ENCODE data around the gene MEGF11.

The MEGF11 gene

GRCh38 chr15:65940618-65940909 is 313.0 kb downstream of the MEGF11 start:
- no peak overlapping the region for H3K4me2 ChIP-seq (ENCODE audit: low read length)
- no peak overlapping the region for H3K56ac ChIP-seq (ENCODE audit: low read length)
- H4K8ac ChIP-seq (ENCODE audit: low read depth, low read length): no peak overlapping the region
- H3K4ac ChIP-seq (ENCODE audit: low read depth, low read length): no peak overlapping the region
- H2BK5ac ChIP-seq (ENCODE audit: low read length): no peak overlapping the region
- no peak overlapping the region for H4K5ac ChIP-seq (ENCODE audit: low read length)
- H3K4me1 ChIP-seq (ENCODE audit: control insufficient read depth, low read depth, low read length): no peaks in the 10 kb centered on the region
- H3K18ac ChIP-seq (ENCODE audit: low read length): no peak overlapping the region
- no peak overlapping the region for H3K27ac ChIP-seq (ENCODE audit: low read depth, low read length)
- no peaks in the 10 kb centered on the region for H3K27me3 ChIP-seq (ENCODE audit: insufficient read depth, low read length, poor library complexity)
- H2AK5ac ChIP-seq (ENCODE audit: low read length): no peak overlapping the region
- H2BK120ac ChIP-seq (ENCODE audit: low read depth, low read length): no peak overlapping the region
- H3K36me3 ChIP-seq (ENCODE audit: control insufficient read depth, insufficient read depth, low read length): no peaks in the 10 kb centered on the region
- no peak overlapping the region for H3K9ac ChIP-seq (ENCODE audit: low read length)
- H3K4me3 ChIP-seq (ENCODE audit: low read length): no peak overlapping the region
- no peaks in the 10 kb centered on the region for H3K79me1 ChIP-seq (ENCODE audit: low read length)
- H3K79me2 ChIP-seq (ENCODE audit: control insufficient read depth, insufficient read depth, low read length): no peaks in the 10 kb centered on the region
- no peak for DNase-seq
- H3K23ac ChIP-seq (ENCODE audit: low read length): no peak overlapping the region
- no peak overlapping the region for H2BK15ac ChIP-seq (replicated peaks; ENCODE audit: low read depth)

- no peak overlapping the region for H3K4me3 ChIP-seq (ENCODE audit: low read length)
- no peak for DNase-seq
- H2BK5ac ChIP-seq (ENCODE audit: low read length): no peak overlapping the region
Measured at GRCh38 chr15:65939901-65940617, 313.5 kb downstream of the MEGF11 start.

GRCh38 chr15:65938604-65939003 is 314.9 kb downstream of the MEGF11 start:
- Histone ChIP-seq H4K5ac (ENCODE audit: low read length) (no peak overlapping the region), H3K79me2 (ENCODE audit: control insufficient read depth, insufficient read depth, low read length) (no peaks in the 10 kb centered on the region), H3K27me3 (ENCODE audit: insufficient read depth, low read length, poor library complexity) (no peaks in the 10 kb centered on the region), H2BK15ac (replicated peaks; ENCODE audit: low read depth) (no peak overlapping the region), H3K9ac (ENCODE audit: low read length) (no peak overlapping the region), H3K4ac (ENCODE audit: low read depth, low read length) (no peak overlapping the region), H3K36me3 (ENCODE audit: control insufficient read depth, insufficient read depth, low read length) (no peaks in the 10 kb centered on the region), H2BK5ac (ENCODE audit: low read length) (no peak overlapping the region), H2BK120ac (ENCODE audit: low read depth, low read length) (no peak overlapping the region), H3K79me1 (ENCODE audit: low read length) (no peaks in the 10 kb centered on the region), H3K56ac (ENCODE audit: low read length) (no peak overlapping the region), H2AK5ac (ENCODE audit: low read length) (no peak overlapping the region), H4K8ac (ENCODE audit: low read depth, low read length) (no peak overlapping the region), H3K23ac (ENCODE audit: low read length) (no peak overlapping the region), H3K18ac (ENCODE audit: low read length) (no peak overlapping the region), H3K4me1 (ENCODE audit: control insufficient read depth, low read depth, low read length) (no peaks in the 10 kb centered on the region), H3K27ac (ENCODE audit: low read depth, low read length) (no peak overlapping the region), H3K4me2 (ENCODE audit: low read length) (no peak overlapping the region), H3K4me3 (ENCODE audit: low read length) (no peak overlapping the region)
- WGBS (ENCODE audit: extremely low coverage, insufficient coverage, low lambda C conversion rate): no CpG with 5 or more reads among the region's 4 CpGs
- DNase-seq: no peak

More at GRCh38 chr15:65939901-65940617, 313.5 kb downstream of the MEGF11 start:
- no peak overlapping the region for H3K18ac ChIP-seq (ENCODE audit: low read length)
- H3K4ac ChIP-seq (ENCODE audit: low read depth, low read length): no peak overlapping the region
- no peaks in the 10 kb centered on the region for H3K79me2 ChIP-seq (ENCODE audit: control insufficient read depth, insufficient read depth, low read length)
- H4K5ac ChIP-seq (ENCODE audit: low read length): no peak overlapping the region
- no peak overlapping the region for H2BK120ac ChIP-seq (ENCODE audit: low read depth, low read length)
- H3K56ac ChIP-seq (ENCODE audit: low read length): no peak overlapping the region
- no peaks in the 10 kb centered on the region for H3K27me3 ChIP-seq (ENCODE audit: insufficient read depth, low read length, poor library complexity)
- no peak overlapping the region for H3K9ac ChIP-seq (ENCODE audit: low read length)
- no peak overlapping the region for H3K27ac ChIP-seq (ENCODE audit: low read depth, low read length)
- H3K4me2 ChIP-seq (ENCODE audit: low read length): no peak overlapping the region
- H2AK5ac ChIP-seq (ENCODE audit: low read length): no peak overlapping the region
- H3K4me1 ChIP-seq (ENCODE audit: control insufficient read depth, low read depth, low read length): no peaks in the 10 kb centered on the region
- H3K23ac ChIP-seq (ENCODE audit: low read length): no peak overlapping the region
- H2BK15ac ChIP-seq (replicated peaks; ENCODE audit: low read depth): no peak overlapping the region
- no peaks in the 10 kb centered on the region for H3K79me1 ChIP-seq (ENCODE audit: low read length)
- no CpG with 5 or more reads among the region's 10 CpGs for WGBS (ENCODE audit: extremely low coverage, insufficient coverage, low lambda C conversion rate)
- H4K8ac ChIP-seq (ENCODE audit: low read depth, low read length): no peak overlapping the region
- no peaks in the 10 kb centered on the region for H3K36me3 ChIP-seq (ENCODE audit: control insufficient read depth, insufficient read depth, low read length)

GRCh38 chr15:65937476-65937875 is 316.1 kb downstream of the MEGF11 start:
- no peak overlapping the region for H3K23ac ChIP-seq (ENCODE audit: low read length)
- H3K4me2 ChIP-seq (ENCODE audit: low read length): no peak overlapping the region
- WGBS (ENCODE audit: extremely low coverage, insufficient coverage, low lambda C conversion rate): no CpG with 5 or more reads among the region's 1 CpG
- no peak overlapping the region for H3K27ac ChIP-seq (ENCODE audit: low read depth, low read length)
- no peak overlapping the region for H4K8ac ChIP-seq (ENCODE audit: low read depth, low read length)
- no peaks in the 10 kb centered on the region for H3K4me1 ChIP-seq (ENCODE audit: control insufficient read depth, low read depth, low read length)
- H2BK15ac ChIP-seq (replicated peaks; ENCODE audit: low read depth): no peak overlapping the region
- no peak overlapping the region for H2AK5ac ChIP-seq (ENCODE audit: low read length)
- H3K4me3 ChIP-seq (ENCODE audit: low read length): no peak overlapping the region
- H2BK120ac ChIP-seq (ENCODE audit: low read depth, low read length): no peak overlapping the region
- H3K4ac ChIP-seq (ENCODE audit: low read depth, low read length): no peak overlapping the region
- H3K18ac ChIP-seq (ENCODE audit: low read length): no peak overlapping the region
- DNase-seq: no peak
- H3K56ac ChIP-seq (ENCODE audit: low read length): no peak overlapping the region
- no peak overlapping the region for H3K9ac ChIP-seq (ENCODE audit: low read length)
- no peak overlapping the region for H2BK5ac ChIP-seq (ENCODE audit: low read length)
- no peak overlapping the region for H4K5ac ChIP-seq (ENCODE audit: low read length)
- no peaks in the 10 kb centered on the region for H3K27me3 ChIP-seq (ENCODE audit: insufficient read depth, low read length, poor library complexity)
- no peaks in the 10 kb centered on the region for H3K36me3 ChIP-seq (ENCODE audit: control insufficient read depth, insufficient read depth, low read length)
- H3K79me2 ChIP-seq (ENCODE audit: control insufficient read depth, insufficient read depth, low read length): no peaks in the 10 kb centered on the region
- H3K79me1 ChIP-seq (ENCODE audit: low read length): no peaks in the 10 kb centered on the region

- H3K4me3 ChIP-seq (ENCODE audit: low read length): no peak overlapping the region
- no peak for DNase-seq
- H3K9ac ChIP-seq (ENCODE audit: low read length): no peak overlapping the region
- no peak overlapping the region for H2BK15ac ChIP-seq (replicated peaks; ENCODE audit: low read depth)
- H3K23ac ChIP-seq (ENCODE audit: low read length): no peak overlapping the region
- H3K56ac ChIP-seq (ENCODE audit: low read length): no peak overlapping the region
- no peaks in the 10 kb centered on the region for H3K79me1 ChIP-seq (ENCODE audit: low read length)
- no peak overlapping the region for H4K8ac ChIP-seq (ENCODE audit: low read depth, low read length)
- no peak overlapping the region for H3K18ac ChIP-seq (ENCODE audit: low read length)
- no peaks in the 10 kb centered on the region for H3K36me3 ChIP-seq (ENCODE audit: control insufficient read depth, insufficient read depth, low read length)
- no peak overlapping the region for H3K4me2 ChIP-seq (ENCODE audit: low read length)
- H3K27me3 ChIP-seq (ENCODE audit: insufficient read depth, low read length, poor library complexity): no peaks in the 10 kb centered on the region
- no peaks in the 10 kb centered on the region for H3K79me2 ChIP-seq (ENCODE audit: control insufficient read depth, insufficient read depth, low read length)
- WGBS (ENCODE audit: extremely low coverage, insufficient coverage, low lambda C conversion rate): no CpG with 5 or more reads among the region's 3 CpGs
- H3K4ac ChIP-seq (ENCODE audit: low read depth, low read length): no peak overlapping the region
- H2AK5ac ChIP-seq (ENCODE audit: low read length): no peak overlapping the region
- H3K27ac ChIP-seq (ENCODE audit: low read depth, low read length): no peak overlapping the region
- no peak overlapping the region for H4K5ac ChIP-seq (ENCODE audit: low read length)
- no peak overlapping the region for H2BK5ac ChIP-seq (ENCODE audit: low read length)
- H2BK120ac ChIP-seq (ENCODE audit: low read depth, low read length): no peak overlapping the region
- no peaks in the 10 kb centered on the region for H3K4me1 ChIP-seq (ENCODE audit: control insufficient read depth, low read depth, low read length)
Measured at GRCh38 chr15:65937054-65937453, 316.5 kb downstream of the MEGF11 start.

- Histone ChIP-seq H3K4me2 (ENCODE audit: low read length) (no peak overlapping the region), H2BK5ac (ENCODE audit: low read length) (no peak overlapping the region), H2AK5ac (ENCODE audit: low read length) (no peak overlapping the region), H3K4ac (ENCODE audit: low read depth, low read length) (no peak overlapping the region), H3K4me1 (ENCODE audit: control insufficient read depth, low read depth, low read length) (no peaks in the 10 kb centered on the region), H3K18ac (ENCODE audit: low read length) (no peak overlapping the region), H4K8ac (ENCODE audit: low read depth, low read length) (no peak overlapping the region), H4K5ac (ENCODE audit: low read length) (no peak overlapping the region), H3K27me3 (ENCODE audit: insufficient read depth, low read length, poor library complexity) (no peaks in the 10 kb centered on the region), H3K4me3 (ENCODE audit: low read length) (no peak overlapping the region), H3K23ac (ENCODE audit: low read length) (no peak overlapping the region), H3K79me1 (ENCODE audit: low read length) (no peaks in the 10 kb centered on the region), H3K9ac (ENCODE audit: low read length) (no peak overlapping the region), H3K27ac (ENCODE audit: low read depth, low read length) (no peak overlapping the region), H3K56ac (ENCODE audit: low read length) (no peak overlapping the region), H2BK120ac (ENCODE audit: low read depth, low read length) (no peak overlapping the region), H3K36me3 (ENCODE audit: control insufficient read depth, insufficient read depth, low read length) (no peaks in the 10 kb centered on the region), H3K79me2 (ENCODE audit: control insufficient read depth, insufficient read depth, low read length) (no peaks in the 10 kb centered on the region), H2BK15ac (replicated peaks; ENCODE audit: low read depth) (no peak overlapping the region)
- no peak for DNase-seq
- WGBS (ENCODE audit: extremely low coverage, insufficient coverage, low lambda C conversion rate): no CpG with 5 or more reads among the region's 1 CpG
Measured at GRCh38 chr15:65936282-65936681, 317.3 kb downstream of the MEGF11 start.
